Testis (tissue), 3 donors: ENCODE results near the gene EYS. TPM values are rescaled to one million over a fixed set of nuclear protein-coding genes. Genes with fewer than 3 reads are reported as not detected.

Source experiments
- DNase-seq: peaks from one replicate; pipeline ENCODE4 v3.0.0-alpha.2; 2019
- H3K27ac ChIP-seq, 2 donors: fragments of 200-600 bp; sonication (generic); one replicate each; pipeline ENCODE4 v1.5.1; 2019
- H3K27me3 ChIP-seq: fragments of 200-600 bp; sonication (generic); one replicate; pipeline ENCODE4 v1.5.1; 2019
- H3K36me3 ChIP-seq: fragments of 200-600 bp; sonication (generic); one replicate; pipeline ENCODE4 v1.5.1; 2017; ENCODE audit warnings: low read depth; ENCODE audit errors: missing control alignments
- H3K4me1 ChIP-seq: fragments of 200-600 bp; sonication (generic); one replicate; pipeline ENCODE4 v1.5.1; 2019
- H3K4me3 ChIP-seq, 2 donors: fragments of 200-600 bp; sonication (generic); one replicate each; pipeline ENCODE4 v1.5.1; 2017 to 2019
- H3K9me3 ChIP-seq: fragments of 200-600 bp; sonication (generic); one replicate; pipeline ENCODE4 v1.5.1; 2017
- CTCF ChIP-seq, 3 experiments: fragments of 450-650 bp in 2 of 3; fragments of 200-600 bp in 1 of 3; sonication (generic) in 1 of 3; IDR thresholded peaks; one replicate each; pipeline ENCODE4 v1.5.1; 2016 to 2019; ENCODE audit warnings: antibody characterized with exemption in 3 of 3, mild to moderate bottlenecking in 2 of 3, moderate library complexity in 1 of 3
- POLR2A ChIP-seq: fragments of 450-650 bp; IDR thresholded peaks from one replicate; pipeline ENCODE4 v1.6.1; 2017; ENCODE audit warnings: antibody characterized with exemption, mild to moderate bottlenecking, moderate library complexity
- WGBS, 2 donors: methylation state at CpG; one replicate each; pipeline ENCODE4 v1.1.5; 2018; 5-methylcytosine and 5-hydroxymethylcytosine counted together
- intact Hi-C: fragments of 100-400 bp; cut with DNase I; formaldehyde crosslinking; loops from one replicate; pipeline ENCODE4 v1.15.1; 2023; ENCODE audit warnings: low total_unique reads
- polyA plus RNA-seq: library from polyadenylated mRNA; stranded (reverse); fragments of 350-450 nt; fragmentation: Illumina TruSeq; extraction: RNeasy Lipid Tissue Mini Kit (QIAGEN cat#74804); gene quantifications from one replicate; pipeline ENCODE4 v1.2.3, GENCODE V29; 2014; ENCODE audit warnings: low read depth, low replicate concordance; ENCODE audit not compliant: insufficient read depth
- total RNA-seq, 2 donors: library from RNA; depleted of rRNA; stranded (reverse); fragments of >200 nt; gene quantifications; one replicate each; pipeline ENCODE4 v1.2.3, GENCODE V29; 2016

EYS gene
- total and polyA plus RNA-seq, 3 donors from 2014 or later, result 1.3 to 2.8 (median 2.6) TPM

GRCh38 chr6:64049736-64050135 is 1657.3 kb downstream of the EYS start:
- Histone ChIP-seq H3K4me1 (no peaks in the 10 kb centered on the region), H3K36me3 (no peaks in the 10 kb centered on the region), H3K4me3 (no peak overlapping the region), H3K27ac (no peak overlapping the region), H3K27me3 (no peaks in the 10 kb centered on the region), H3K9me3 (no peaks in the 10 kb centered on the region)
- WGBS, 2 donors, result 48 to 70% methylated on average over 2 of the region's 2 CpGs
- no peak for TF ChIP-seq POLR2A
- no peak for TF ChIP-seq CTCF (IDR thresholded peaks at IDR 0.05)
- no peak for DNase-seq
- intact Hi-C loops, result no loop called here

GRCh38 chr6:64046746-64047208 is 1660.2 kb downstream of the EYS start:
- intact Hi-C loops, result no loop called here
- Histone ChIP-seq H3K4me1 (no peaks in the 10 kb centered on the region), H3K27ac (no peak overlapping the region), H3K36me3 (no peaks in the 10 kb centered on the region), H3K27me3 (no peaks in the 10 kb centered on the region), H3K9me3 (no peaks in the 10 kb centered on the region), H3K4me3 (no peak overlapping the region)
- DNase-seq, result no peak
- no peak for TF ChIP-seq POLR2A
- no peak for TF ChIP-seq CTCF (IDR thresholded peaks at IDR 0.05)
- WGBS, 2 donors, result 48 to 53% methylated on average over 1 of the region's 1 CpG

GRCh38 chr6:64041373-64041772 is 1665.7 kb downstream of the EYS start:
- no peaks in the 10 kb centered on the region for H3K9me3 ChIP-seq
- H3K4me3 ChIP-seq, result no peak overlapping the region
- H3K27ac ChIP-seq, result no peak overlapping the region
- intact Hi-C loops, result no loop called here
- WGBS, 2 donors, result 51 to 56% methylated on average over 2 of the region's 2 CpGs
- H3K27me3 ChIP-seq, result no peaks in the 10 kb centered on the region
- H3K4me1 ChIP-seq, result no peaks in the 10 kb centered on the region
- DNase-seq, result no peak
- H3K36me3 ChIP-seq, result no peaks in the 10 kb centered on the region
- TF ChIP-seq POLR2A, result no peak
- TF ChIP-seq CTCF (IDR thresholded peaks at IDR 0.05), result no peak

GRCh38 chr6:64040113-64040512 is 1666.9 kb downstream of the EYS start:
- H3K4me1 ChIP-seq, result no peaks in the 10 kb centered on the region
- WGBS, 2 donors, result 58 to 60% methylated on average over 1 of the region's 1 CpG
- H3K4me3 ChIP-seq, result no peak overlapping the region
- DNase-seq, result no peak
- no peaks in the 10 kb centered on the region for H3K36me3 ChIP-seq
- TF ChIP-seq POLR2A (no peak), CTCF (IDR thresholded peaks at IDR 0.05) (no peak)
- H3K27me3 ChIP-seq, result no peaks in the 10 kb centered on the region
- H3K9me3 ChIP-seq, result no peaks in the 10 kb centered on the region
- intact Hi-C loops, result no loop called here
- no peak overlapping the region for H3K27ac ChIP-seq

- H3K4me3 ChIP-seq, result no peak overlapping the region
- H3K27ac ChIP-seq, result no peak overlapping the region
- TF ChIP-seq POLR2A, result no peak
- TF ChIP-seq CTCF (IDR thresholded peaks at IDR 0.05), result no peak
- 56 to 78% methylated on average over 1 of the region's 1 CpG for WGBS, 2 donors
- intact Hi-C loops, result no loop called here
- no peaks in the 10 kb centered on the region for H3K9me3 ChIP-seq
- no peak for DNase-seq
- H3K27me3 ChIP-seq, result no peaks in the 10 kb centered on the region
- H3K4me1 ChIP-seq, result no peaks in the 10 kb centered on the region
- no peaks in the 10 kb centered on the region for H3K36me3 ChIP-seq
Measured at GRCh38 chr6:64037427-64037826, 1669.6 kb downstream of the EYS start.
